NCI-H187 treated with DMSO at 0.1 percent for 48 hours (cell line): ENCODE results near the gene N4BP2L2.

Experiments
- DNase-seq: peaks from one replicate; lab custom pipeline; 2025; lab: John Stamatoyannopoulos, UW

Gene N4BP2L2

GRCh38 chr13:32530841-32531253 is 7.7 kb downstream of the N4BP2L2 start:
- DNase-seq, result no peak

- no peak for DNase-seq
Measured at GRCh38 chr13:32528358-32528757, 10.2 kb downstream of the N4BP2L2 start.

- DNase-seq, result no peak
Measured at GRCh38 chr13:32527151-32527550, 11.4 kb downstream of the N4BP2L2 start.

- DNase-seq, result no peak
Measured at GRCh38 chr13:32525766-32526165, 12.8 kb downstream of the N4BP2L2 start.

- DNase-seq, result no peak
Measured at GRCh38 chr13:32515246-32515645, 23.3 kb downstream of the N4BP2L2 start.

- no peak for DNase-seq
Measured at GRCh38 chr13:32511482-32511881, 27.1 kb downstream of the N4BP2L2 start.

- no peak for DNase-seq
Measured at GRCh38 chr13:32504876-32505275, 33.7 kb downstream of the N4BP2L2 start.

- DNase-seq, result no peak
Measured at GRCh38 chr13:32504263-32504662, 34.3 kb downstream of the N4BP2L2 start.

- DNase-seq, result no peak
Measured at GRCh38 chr13:32503727-32504126, 34.9 kb downstream of the N4BP2L2 start.

- no peak for DNase-seq
Measured at GRCh38 chr13:32501064-32501463, 37.5 kb downstream of the N4BP2L2 start.

GRCh38 chr13:32499538-32500210 is 38.9 kb downstream of the N4BP2L2 start:
- no peak for DNase-seq

GRCh38 chr13:32497589-32497988 is 41.0 kb downstream of the N4BP2L2 start:
- DNase-seq, result no peak

GRCh38 chr13:32496599-32497160 is 41.9 kb downstream of the N4BP2L2 start:
- DNase-seq, result no peak

GRCh38 chr13:32495841-32496240 is 42.8 kb downstream of the N4BP2L2 start:
- DNase-seq, result no peak

GRCh38 chr13:32495429-32495828 is 43.2 kb downstream of the N4BP2L2 start:
- no peak for DNase-seq

GRCh38 chr13:32491028-32491427 is 47.6 kb downstream of the N4BP2L2 start:
- no peak for DNase-seq

- no peak for DNase-seq
Measured at GRCh38 chr13:32476892-32477291, 61.7 kb downstream of the N4BP2L2 start.

- no peak for DNase-seq
Measured at GRCh38 chr13:32476021-32476731, 62.4 kb downstream of the N4BP2L2 start.

GRCh38 chr13:32474999-32475792 is 63.4 kb downstream of the N4BP2L2 start:
- DNase-seq, result no peak

- DNase-seq, result no peak
Measured at GRCh38 chr13:32473650-32474049, 64.9 kb downstream of the N4BP2L2 start.

GRCh38 chr13:32472194-32472621 is 66.4 kb downstream of the N4BP2L2 start:
- DNase-seq, result no peak

- no peak for DNase-seq
Measured at GRCh38 chr13:32471187-32471922, 67.2 kb downstream of the N4BP2L2 start.
